Mesenchymal stem cell (in vitro differentiated cells and primary cell): ENCODE measurements around the gene IRF2.

ENCODE experiments used
- DNase-seq: peaks from one replicate; pipeline ENCODE4 v3.0.0-alpha.2; 2013
- H2AFZ ChIP-seq: one replicate; pipeline ENCODE4 v1.6.1; 2013; ENCODE audit warnings: low read depth, mild to moderate bottlenecking, control low read depth, inconsistent platforms, low read length, moderate library complexity
- H2AK5ac ChIP-seq: 2 replicates; pipeline ENCODE4 v1.6.1; 2013; ENCODE audit warnings: low read length, moderate library complexity, mild to moderate bottlenecking, inconsistent platforms; ENCODE audit not compliant: severe bottlenecking
- H2BK120ac ChIP-seq: one replicate; pipeline ENCODE4 v1.6.1; 2013; ENCODE audit warnings: low read depth, mild to moderate bottlenecking, inconsistent platforms, low read length, moderate library complexity
- H2BK12ac ChIP-seq, 2 experiments: one replicate each; pipeline ENCODE4 v1.6.1; 2013; ENCODE audit warnings: inconsistent platforms in 2 of 2, low read length in 2 of 2, mild to moderate bottlenecking in 2 of 2, moderate library complexity in 2 of 2, control low read depth in 1 of 2
- H2BK15ac ChIP-seq: one replicate; pipeline ENCODE4 v1.6.1; 2013; ENCODE audit warnings: mild to moderate bottlenecking, low read depth, inconsistent platforms; ENCODE audit not compliant: poor library complexity, severe bottlenecking
- H2BK5ac ChIP-seq: 2 replicates; pipeline ENCODE4 v1.6.1; 2013; ENCODE audit warnings: low read depth, mild to moderate bottlenecking, low read length, control low read depth, inconsistent platforms; ENCODE audit not compliant: poor library complexity, severe bottlenecking
- H3K14ac ChIP-seq, 2 experiments: one replicate each; pipeline ENCODE4 v1.6.1; 2013; ENCODE audit warnings: inconsistent platforms in 2 of 2, low read length in 2 of 2, control low read depth in 1 of 2, mild to moderate bottlenecking in 1 of 2, moderate library complexity in 1 of 2
- H3K18ac ChIP-seq, 2 experiments: one replicate each; pipeline ENCODE4 v1.6.1; 2013; ENCODE audit warnings: inconsistent platforms in 2 of 2, low read length in 2 of 2, control low read depth in 1 of 2, low read depth in 1 of 2, mild to moderate bottlenecking in 1 of 2
- H3K23ac ChIP-seq, 2 experiments: one replicate each; pipeline ENCODE4 v1.6.1; 2013; ENCODE audit warnings: inconsistent platforms in 2 of 2, low read length in 2 of 2, mild to moderate bottlenecking in 2 of 2, moderate library complexity in 2 of 2, control low read depth in 1 of 2
- H3K27ac ChIP-seq: 2 replicates; pipeline ENCODE4 v1.5.1; 2013; ENCODE audit warnings: mild to moderate bottlenecking, moderate library complexity, low read length, control low read depth, inconsistent platforms; ENCODE audit not compliant: poor library complexity, severe bottlenecking
- H3K27me3 ChIP-seq, 2 experiments: 2 replicates each; pipeline versions ENCODE4 v1.6.1 to v1.7.0; 2013; ENCODE audit warnings: low read length in 2 of 2, mild to moderate bottlenecking in 2 of 2, moderate library complexity in 2 of 2, control low read depth in 1 of 2, inconsistent platforms in 1 of 2; ENCODE audit not compliant: control insufficient read depth in 1 of 2, insufficient read depth in 1 of 2
- H3K36me3 ChIP-seq, 2 experiments: 2 replicates each; pipeline versions ENCODE4 v1.6.1 to v1.7.0; 2013; ENCODE audit warnings: low read length in 2 of 2, control low read depth in 1 of 2, inconsistent platforms in 1 of 2, low read depth in 1 of 2, mild to moderate bottlenecking in 1 of 2; ENCODE audit not compliant: insufficient read depth in 2 of 2, control insufficient read depth in 1 of 2
- H3K4ac ChIP-seq, 2 experiments: one replicate each; pipeline ENCODE4 v1.6.1; 2013; ENCODE audit warnings: inconsistent platforms in 2 of 2, low read length in 2 of 2, mild to moderate bottlenecking in 2 of 2, moderate library complexity in 2 of 2, control low read depth in 1 of 2, low read depth in 1 of 2
- H3K4me1 ChIP-seq: 2 replicates; pipeline ENCODE4 v1.6.1; 2013; ENCODE audit warnings: low read depth, low read length, control low read depth; ENCODE audit not compliant: control insufficient read depth, insufficient read depth
- H3K4me2 ChIP-seq: 2 replicates; pipeline ENCODE4 v1.6.1; 2013; ENCODE audit warnings: low read length, mild to moderate bottlenecking, inconsistent platforms; ENCODE audit not compliant: poor library complexity, severe bottlenecking
- H3K4me3 ChIP-seq, 2 experiments: 2 replicates each; pipeline versions ENCODE4 v1.5.1 to v1.7.0; 2013; ENCODE audit warnings: low read length in 2 of 2, mild to moderate bottlenecking in 2 of 2, control low read depth in 1 of 2, low read depth in 1 of 2; ENCODE audit not compliant: insufficient read depth in 1 of 2
- H3K79me1 ChIP-seq: replicated peaks from 2 replicates; pipeline ENCODE4 v1.6.1; 2013; ENCODE audit warnings: mild to moderate bottlenecking, control low read depth, low read length, inconsistent platforms; ENCODE audit not compliant: poor library complexity, severe bottlenecking
- H3K9ac ChIP-seq: 2 replicates; pipeline ENCODE4 v1.7.0; 2013; ENCODE audit warnings: mild to moderate bottlenecking, low read length, moderate library complexity
- H3K9me3 ChIP-seq: 2 replicates; pipeline ENCODE4 v1.7.0; 2013; ENCODE audit warnings: mild to moderate bottlenecking, low read length; ENCODE audit not compliant: control insufficient read depth
- H4K8ac ChIP-seq: one replicate; pipeline ENCODE4 v1.6.1; 2013; ENCODE audit warnings: inconsistent platforms, mild to moderate bottlenecking, low read length, moderate library complexity
- H4K91ac ChIP-seq: one replicate; pipeline ENCODE4 v1.6.1; 2013; ENCODE audit warnings: mild to moderate bottlenecking, low read length, inconsistent platforms
- WGBS: methylation state at CpG from one replicate; pipeline ENCODE4 v1.1.7; 2013; ENCODE audit warnings: mixed read lengths; 5-methylcytosine and 5-hydroxymethylcytosine counted together

Gene IRF2

DNA sequence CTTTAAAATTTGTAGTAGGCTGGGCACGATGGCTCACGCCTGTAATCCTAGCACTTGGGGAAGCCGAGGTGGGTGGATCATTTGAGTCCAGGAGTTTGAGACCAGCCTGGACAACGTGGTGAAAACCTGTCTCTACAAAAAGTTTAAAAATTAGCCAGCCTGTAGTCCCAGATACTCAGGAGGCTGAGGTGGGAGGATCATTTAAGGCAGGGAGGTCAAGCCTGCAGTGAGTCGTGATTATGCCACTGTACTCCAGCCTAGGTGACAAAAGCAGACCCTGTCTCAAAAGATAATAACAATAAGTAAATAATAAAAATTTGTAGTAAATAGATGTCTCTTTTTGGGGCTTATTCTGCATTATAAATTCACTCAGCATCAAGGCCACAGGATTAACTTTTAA is 118.5 kb downstream of the IRF2 start:
- Histone ChIP-seq H3K9ac (peak overlapping the region; percentile 74), H3K4me1 (peaks cover 4% of the 10 kb centered on the region), H3K4ac (peak overlapping the region in 1 of 2 experiments; percentile 47), H3K18ac (no peak overlapping the region), H3K23ac (no peak overlapping the region), H3K4me2 (no peak overlapping the region), H4K8ac (peak overlapping the region; percentile 7), H3K27me3 (no peaks in the 10 kb centered on the region), H2BK12ac (peak overlapping the region in 1 of 2 experiments; percentile 75), H4K91ac (no peak overlapping the region), H2BK120ac (no peak overlapping the region), H2BK15ac (no peak overlapping the region), H3K4me3 (no peak overlapping the region), H3K14ac (no peak overlapping the region), H3K27ac (no peak overlapping the region), H2AFZ (no peak overlapping the region), H3K36me3 (no peaks in the 10 kb centered on the region), H2BK5ac (no peak overlapping the region), H2AK5ac (no peak overlapping the region), H3K79me1 (no peaks in the 10 kb centered on the region), H3K9me3 (no peaks in the 10 kb centered on the region)
- WGBS: 100% methylated on average over 3 of the region's 5 CpGs
- no peak for DNase-seq

GRCh38 chr4:184355111-184355604 is 119.2 kb downstream of the IRF2 start:
- WGBS: 6% methylated on average over 1 of the region's 2 CpGs
- Histone ChIP-seq H3K4me2 (no peak overlapping the region), H3K18ac (peak overlapping the region; percentile 92 to 95), H3K36me3 (no peaks in the 10 kb centered on the region), H3K14ac (peak overlapping the region in 1 of 2 experiments; percentile 74), H3K4ac (peak overlapping the region; percentile 90 to 100), H3K9me3 (no peaks in the 10 kb centered on the region), H2AFZ (peak overlapping the region; percentile 1), H2BK120ac (peak overlapping the region; percentile 86), H3K4me1 (peaks cover 4% of the 10 kb centered on the region), H2BK15ac (peak overlapping the region; percentile 97), H4K91ac (peak overlapping the region; percentile 94), H3K27ac (peak overlapping the region; percentile 80), H2AK5ac (peak overlapping the region; percentile 47), H3K27me3 (no peaks in the 10 kb centered on the region), H3K9ac (peak overlapping the region; percentile 74), H2BK5ac (peak overlapping the region; percentile 60), H2BK12ac (peak overlapping the region; percentile 97 to 98), H3K79me1 (no peaks in the 10 kb centered on the region), H3K23ac (no peak overlapping the region), H3K4me3 (no peak overlapping the region), H4K8ac (peak overlapping the region; percentile 98)
- peak; percentile 87 for DNase-seq

DNA sequence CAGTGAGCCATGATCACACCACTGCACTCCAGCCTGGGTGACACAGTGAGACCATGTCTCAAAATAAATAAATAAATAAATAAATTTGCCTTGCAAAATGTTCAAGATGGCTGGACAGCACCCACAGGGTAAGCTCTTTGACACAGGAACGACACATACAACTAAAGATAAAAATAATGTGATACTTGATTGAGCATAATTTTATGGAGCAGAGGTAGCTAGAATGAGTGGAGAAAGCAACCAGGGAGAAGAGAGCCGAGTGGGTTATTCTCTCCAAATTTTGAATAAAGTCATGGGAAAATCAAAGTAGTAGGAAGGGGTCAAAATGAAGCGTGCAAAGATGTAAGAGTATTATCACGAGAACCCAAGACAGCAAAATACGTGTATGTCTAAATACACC is 121.5 kb downstream of the IRF2 start:
- no peak overlapping the region for H2AK5ac ChIP-seq
- H3K18ac ChIP-seq: no peak overlapping the region
- H3K4me3 ChIP-seq: no peak overlapping the region
- H3K27me3 ChIP-seq: no peaks in the 10 kb centered on the region
- no peak overlapping the region for H2BK5ac ChIP-seq
- no peaks in the 10 kb centered on the region for H3K79me1 ChIP-seq
- no peak overlapping the region for H3K4ac ChIP-seq
- no peak overlapping the region for H4K91ac ChIP-seq
- no peak overlapping the region for H2BK120ac ChIP-seq
- H3K9ac ChIP-seq: no peak overlapping the region
- no peak for DNase-seq
- H2BK15ac ChIP-seq: no peak overlapping the region
- no peaks in the 10 kb centered on the region for H3K9me3 ChIP-seq
- no peak overlapping the region for H3K27ac ChIP-seq
- no peak overlapping the region for H3K23ac ChIP-seq
- H2BK12ac ChIP-seq: no peak overlapping the region
- no peaks in the 10 kb centered on the region for H3K36me3 ChIP-seq
- H3K4me1 ChIP-seq: peaks cover 4% of the 10 kb centered on the region
- no peak overlapping the region for H2AFZ ChIP-seq
- no peak overlapping the region for H3K4me2 ChIP-seq
- no peak overlapping the region for H4K8ac ChIP-seq
- whole genome bisulfite sequencing: 100% methylated on average over 1 of the region's 5 CpGs
- no peak overlapping the region for H3K14ac ChIP-seq

DNA sequence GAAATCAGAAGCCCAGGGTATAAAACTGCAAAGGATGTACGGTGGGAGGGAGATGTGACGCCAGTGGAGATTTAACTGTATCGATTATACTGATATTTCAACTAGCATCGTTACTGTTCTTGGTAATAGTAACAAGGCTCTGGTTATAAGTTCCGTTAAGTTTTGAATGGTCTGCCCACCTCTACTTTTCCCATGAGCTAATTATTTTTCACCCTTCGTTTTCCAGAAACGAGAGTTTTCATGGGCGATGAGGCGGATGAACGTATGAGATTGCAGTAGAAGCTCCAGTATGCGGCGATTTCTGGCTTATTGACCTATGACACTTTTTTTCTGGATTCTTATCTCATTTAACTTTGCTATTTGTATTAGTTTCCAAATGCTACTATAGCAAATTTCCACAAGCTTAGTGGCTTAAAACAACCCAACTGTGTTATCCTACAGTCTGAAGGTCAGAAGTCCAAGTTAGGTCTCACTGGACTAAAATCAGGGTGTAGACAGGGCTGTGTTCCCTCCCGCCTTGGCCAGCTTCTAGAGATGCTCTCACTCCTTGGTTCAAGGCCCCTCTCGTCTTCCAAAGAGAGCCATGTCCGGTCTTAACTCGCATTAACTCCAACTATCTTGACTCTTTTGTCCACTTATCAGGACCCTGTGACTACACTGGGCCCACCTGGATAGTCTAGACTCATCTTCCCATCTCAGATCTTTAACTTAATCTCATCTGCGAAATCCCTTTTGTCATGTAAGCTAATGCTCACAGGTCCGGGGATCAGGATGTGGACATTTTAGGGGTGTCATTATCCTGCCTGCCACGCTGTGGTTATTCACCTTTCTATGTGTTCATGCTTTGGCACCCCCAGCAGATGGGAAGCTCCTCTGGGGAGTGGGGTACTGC is 122.5 kb downstream of the IRF2 start:
- Histone ChIP-seq H2BK120ac (no peak overlapping the region), H3K27me3 (no peaks in the 10 kb centered on the region), H3K9ac (no peak overlapping the region), H2AFZ (no peak overlapping the region), H3K4me1 (peaks cover 7% of the 10 kb centered on the region), H2BK12ac (peak overlapping the region in 1 of 2 experiments; percentile 14), H3K27ac (no peak overlapping the region), H3K4me2 (no peak overlapping the region), H4K91ac (no peak overlapping the region), H3K4ac (no peak overlapping the region), H3K14ac (no peak overlapping the region), H3K9me3 (no peaks in the 10 kb centered on the region), H3K4me3 (no peak overlapping the region), H2BK5ac (no peak overlapping the region), H2AK5ac (no peak overlapping the region), H4K8ac (no peak overlapping the region), H3K36me3 (no peaks in the 10 kb centered on the region), H2BK15ac (no peak overlapping the region), H3K23ac (no peak overlapping the region), H3K79me1 (no peaks in the 10 kb centered on the region), H3K18ac (no peak overlapping the region)
- no peak for DNase-seq
- WGBS: 98% methylated on average over 19 of the region's 19 CpGs
